WTC11 (cell line): ENCODE data around the gene CA7. TPM values are rescaled to one million over a fixed set of nuclear protein-coding genes. Genes with fewer than 3 reads are reported as not detected.
A peak's percentile ranks its signal among the peaks of the same experiment; 100 is the strongest.

Source experiments
- ATAC-seq: fragments of 200-7000 bp; cut with Tn5 transposase; 2 replicates; pipeline ENCODE4 v1.10.0; 2021; ENCODE audit warnings: mild to moderate bottlenecking, moderate library complexity
- CTCF ChIA-PET: fragments of 300-600 bp; sonication (Branson Sonifier 250); formaldehyde crosslinking; loops from one replicate; lab custom pipeline; 2021; ENCODE audit warnings: antibody characterized with exemption; lab: Charles Lee
- POLR2A ChIA-PET: fragments of 350-600 bp; sonication (Branson Sonifier 250); formaldehyde crosslinking; loops from one replicate; lab custom pipeline; 2021; ENCODE audit warnings: antibody characterized with exemption; lab: Charles Lee
- DNase-seq: peaks from one replicate; pipeline ENCODE4 v3.0.0; 2021; ENCODE audit warnings: low spot score
- H3K27ac Mint-ChIP-seq: 2 replicates; pipeline ENCODE4 v1.8.0; 2021; ENCODE audit warnings: mixed read lengths
- H3K27me3 Mint-ChIP-seq: 2 replicates; pipeline ENCODE4 v1.8.0; 2021; ENCODE audit warnings: low read depth, mild to moderate bottlenecking, moderate library complexity, mixed read lengths
- H3K36me3 Mint-ChIP-seq: 2 replicates; pipeline ENCODE4 v1.8.0; 2021; ENCODE audit warnings: mixed read lengths
- H3K4me1 Mint-ChIP-seq: 2 replicates; pipeline ENCODE4 v1.8.0; 2022; ENCODE audit warnings: mixed read lengths
- H3K4me3 Mint-ChIP-seq: 2 replicates; pipeline ENCODE4 v1.8.0; 2021; ENCODE audit warnings: mild to moderate bottlenecking, moderate library complexity, mixed read lengths
- H3K9me3 Mint-ChIP-seq: 2 replicates; pipeline ENCODE4 v1.8.0; 2021; ENCODE audit warnings: mixed read lengths
- ATF1 ChIP-seq: sonication (generic); formaldehyde crosslinking; IDR thresholded peaks from 2 replicates; pipeline ENCODE4 v1.8.1; 2023; ENCODE audit warnings: mild to moderate bottlenecking, moderate library complexity, missing genetic modification reagents
- CREM ChIP-seq: sonication (generic); formaldehyde crosslinking; IDR thresholded peaks from 2 replicates; pipeline ENCODE4 v1.8.1; 2022; ENCODE audit warnings: mild to moderate bottlenecking, missing genetic modification reagents, moderate library complexity
- FOXJ3 ChIP-seq: sonication (generic); formaldehyde crosslinking; IDR thresholded peaks from 2 replicates; pipeline ENCODE4 v1.9.0; 2021; ENCODE audit warnings: missing genetic modification reagents, mild to moderate bottlenecking, borderline replicate concordance
- GABPB1 ChIP-seq: sonication (generic); formaldehyde crosslinking; IDR thresholded peaks from 2 replicates; pipeline ENCODE4 v1.8.1; 2023; ENCODE audit warnings: mild to moderate bottlenecking, missing genetic modification reagents
- HMGA2 ChIP-seq: fragments of 250-450 bp; sonication (Bioruptor Pico); IDR thresholded peaks from 2 replicates; pipeline ENCODE4 v1.4.0; 2021; ENCODE audit warnings: mild to moderate bottlenecking, moderate library complexity
- NFYB ChIP-seq: sonication (generic); formaldehyde crosslinking; conservative IDR thresholded peaks from 2 replicates; pipeline ENCODE4 v1.8.0; 2022; ENCODE audit warnings: low read depth, missing genetic modification reagents
- OVOL2 ChIP-seq: fragments of 250-450 bp; sonication (Bioruptor Pico); IDR thresholded peaks from 2 replicates; pipeline ENCODE4 v1.9.0; 2021; ENCODE audit warnings: mild to moderate bottlenecking, borderline replicate concordance
- PRRX2 ChIP-seq: fragments of 250-450 bp; sonication (Bioruptor Pico); IDR thresholded peaks from 2 replicates; pipeline ENCODE4 v1.8.0; 2021; ENCODE audit warnings: mild to moderate bottlenecking
- RORB ChIP-seq: fragments of 250-450 bp; sonication (Bioruptor Pico); IDR thresholded peaks from 2 replicates; pipeline ENCODE4 v1.9.0; 2021; ENCODE audit warnings: mild to moderate bottlenecking
- SMAD3 ChIP-seq: sonication (generic); formaldehyde crosslinking; IDR thresholded peaks from 2 replicates; pipeline ENCODE4 v1.8.0; 2022; ENCODE audit warnings: missing genetic modification reagents, mild to moderate bottlenecking, borderline replicate concordance
- ZNF423 ChIP-seq: fragments of 250-450 bp; sonication (Bioruptor Pico); IDR thresholded peaks from 2 replicates; pipeline ENCODE4 v2.1.2; 2022; ENCODE audit warnings: mild to moderate bottlenecking, moderate library complexity
- total RNA-seq: library from RNA; stranded (reverse); gene quantifications from 3 replicates; pipeline ENCODE4 v1.2.3, GENCODE V29; 2021
- TF ChIP-seq, protein P1 (sequence below): fragments of 200-600 bp; IDR thresholded peaks from 2 replicates; pipeline ENCODE4 v1.8.0; 2022; ENCODE audit warnings: antibody characterized with exemption
- TF ChIP-seq, protein P2 (sequence below): fragments of 250-450 bp; sonication (Bioruptor Pico); IDR thresholded peaks from 2 replicates; pipeline ENCODE4 v1.9.0; 2021; ENCODE audit warnings: mild to moderate bottlenecking, borderline replicate concordance
- TF ChIP-seq, protein P3 (sequence below): sonication (generic); formaldehyde crosslinking; IDR thresholded peaks from 2 replicates; pipeline ENCODE4 v1.8.0; 2022; ENCODE audit warnings: mild to moderate bottlenecking, missing genetic modification reagents
- TF ChIP-seq, protein P4 (sequence below): sonication (generic); formaldehyde crosslinking; IDR thresholded peaks from 2 replicates; pipeline ENCODE4 v1.8.1; 2022; ENCODE audit warnings: missing genetic modification reagents, borderline replicate concordance
- TF ChIP-seq, protein P5 (sequence below): sonication (generic); formaldehyde crosslinking; IDR thresholded peaks from 2 replicates; pipeline ENCODE4 v1.8.0; 2023; ENCODE audit warnings: missing genetic modification reagents
- TF ChIP-seq, protein P6 (sequence below): fragments of 250-450 bp; sonication (Bioruptor Pico); IDR thresholded peaks from 2 replicates; pipeline ENCODE4 v1.8.0; 2021; ENCODE audit warnings: mild to moderate bottlenecking
- TF ChIP-seq, protein P7 (sequence below): sonication (generic); formaldehyde crosslinking; IDR thresholded peaks from 2 replicates; pipeline ENCODE4 v1.8.1; 2022; ENCODE audit warnings: low read depth, missing genetic modification reagents, borderline replicate concordance

Gene CA7
- total RNA-seq, 1 experiment from 2014 or later, result 1.6 TPM

DNA sequence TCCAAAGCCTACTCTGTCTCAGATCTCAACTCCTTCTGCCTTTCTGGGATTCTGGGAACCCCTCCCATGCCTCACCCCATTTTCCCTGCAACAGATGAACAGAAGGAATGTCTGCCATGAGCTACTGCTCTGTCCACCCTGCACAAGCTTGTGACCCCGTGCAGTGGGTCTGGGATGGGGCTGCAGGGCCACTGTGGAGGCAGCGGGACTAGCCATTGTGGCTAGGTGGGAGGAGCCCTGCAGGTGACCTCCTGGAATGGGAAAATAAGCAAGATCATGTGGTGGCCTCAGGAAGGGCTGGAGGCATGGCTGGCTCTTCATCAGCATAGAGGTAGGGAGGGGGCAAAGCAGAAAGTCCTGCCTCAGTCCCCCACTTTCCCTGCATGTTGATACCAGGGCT, 49.8 kb downstream of the CA7 start:
- POLR2A ChIA-PET, result no interaction called here
- Mint-ChIP-seq H3K9me3 (no peaks in the 10 kb centered on the region), H3K36me3 (no peaks in the 10 kb centered on the region), H3K4me3 (no peak overlapping the region), H3K27me3 (no peaks in the 10 kb centered on the region), H3K4me1 (no peaks in the 10 kb centered on the region), H3K27ac (no peak overlapping the region)
- CTCF ChIA-PET, result interaction anchor here (1.3 to 11.5 kb wide), 9 partner anchors 10 to 261 kb away, joined by 4 to 175 read pairs (median 11); partner anchors contain the start of genes PDP2 and RRAD
- ATAC-seq (no peak; the same call in 1 of the 2 replicates), DNase-seq (no peak)
- no peak for TF ChIP-seq ZNF423 (CRISPR knock-in tag)

DNA sequence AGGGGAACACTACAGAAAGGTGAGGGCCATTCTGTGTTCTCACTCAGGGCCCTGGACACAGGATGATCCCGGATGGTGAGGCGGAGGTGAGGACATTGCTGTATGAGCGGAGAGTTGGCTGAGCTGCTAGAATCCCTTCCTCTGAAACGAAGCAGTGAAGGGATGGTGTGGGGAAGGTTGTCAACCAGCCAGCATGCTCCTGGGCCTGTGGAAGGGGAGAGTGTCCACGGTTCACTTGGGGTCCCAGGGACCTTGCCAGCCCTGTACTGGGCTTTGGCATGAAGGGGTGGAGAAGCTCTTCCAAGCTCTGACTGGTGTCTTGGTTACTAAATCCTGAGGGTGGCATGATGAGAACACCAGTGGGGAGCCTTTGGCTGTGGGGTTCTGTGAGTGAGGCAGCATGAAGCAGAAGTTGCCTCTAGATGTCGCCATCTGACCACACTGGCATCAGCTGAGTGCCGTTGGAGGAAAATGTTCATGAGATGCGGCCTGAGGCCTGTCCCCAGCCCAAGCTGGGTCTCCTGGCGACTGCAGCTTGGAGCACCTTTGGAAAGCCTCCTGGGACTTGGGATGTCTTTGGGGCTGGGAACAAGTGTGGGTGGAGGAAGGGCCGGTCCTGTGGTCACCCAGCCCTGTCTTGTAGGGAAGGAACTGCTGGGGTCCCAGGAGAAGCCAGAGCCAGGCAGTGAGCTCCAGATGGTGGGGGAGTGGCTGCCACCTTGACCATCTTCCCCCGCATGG, 50.9 kb downstream of the CA7 start:
- H3K27me3 Mint-ChIP-seq, result no peaks in the 10 kb centered on the region; the same call in 1 of the 2 replicates
- TF ChIP-seq, protein P1, sequence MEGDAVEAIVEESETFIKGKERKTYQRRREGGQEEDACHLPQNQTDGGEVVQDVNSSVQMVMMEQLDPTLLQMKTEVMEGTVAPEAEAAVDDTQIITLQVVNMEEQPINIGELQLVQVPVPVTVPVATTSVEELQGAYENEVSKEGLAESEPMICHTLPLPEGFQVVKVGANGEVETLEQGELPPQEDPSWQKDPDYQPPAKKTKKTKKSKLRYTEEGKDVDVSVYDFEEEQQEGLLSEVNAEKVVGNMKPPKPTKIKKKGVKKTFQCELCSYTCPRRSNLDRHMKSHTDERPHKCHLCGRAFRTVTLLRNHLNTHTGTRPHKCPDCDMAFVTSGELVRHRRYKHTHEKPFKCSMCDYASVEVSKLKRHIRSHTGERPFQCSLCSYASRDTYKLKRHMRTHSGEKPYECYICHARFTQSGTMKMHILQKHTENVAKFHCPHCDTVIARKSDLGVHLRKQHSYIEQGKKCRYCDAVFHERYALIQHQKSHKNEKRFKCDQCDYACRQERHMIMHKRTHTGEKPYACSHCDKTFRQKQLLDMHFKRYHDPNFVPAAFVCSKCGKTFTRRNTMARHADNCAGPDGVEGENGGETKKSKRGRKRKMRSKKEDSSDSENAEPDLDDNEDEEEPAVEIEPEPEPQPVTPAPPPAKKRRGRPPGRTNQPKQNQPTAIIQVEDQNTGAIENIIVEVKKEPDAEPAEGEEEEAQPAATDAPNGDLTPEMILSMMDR, result peak; percentile 32; the same call in 1 of the 2 replicates
- TF ChIP-seq, protein P2, sequence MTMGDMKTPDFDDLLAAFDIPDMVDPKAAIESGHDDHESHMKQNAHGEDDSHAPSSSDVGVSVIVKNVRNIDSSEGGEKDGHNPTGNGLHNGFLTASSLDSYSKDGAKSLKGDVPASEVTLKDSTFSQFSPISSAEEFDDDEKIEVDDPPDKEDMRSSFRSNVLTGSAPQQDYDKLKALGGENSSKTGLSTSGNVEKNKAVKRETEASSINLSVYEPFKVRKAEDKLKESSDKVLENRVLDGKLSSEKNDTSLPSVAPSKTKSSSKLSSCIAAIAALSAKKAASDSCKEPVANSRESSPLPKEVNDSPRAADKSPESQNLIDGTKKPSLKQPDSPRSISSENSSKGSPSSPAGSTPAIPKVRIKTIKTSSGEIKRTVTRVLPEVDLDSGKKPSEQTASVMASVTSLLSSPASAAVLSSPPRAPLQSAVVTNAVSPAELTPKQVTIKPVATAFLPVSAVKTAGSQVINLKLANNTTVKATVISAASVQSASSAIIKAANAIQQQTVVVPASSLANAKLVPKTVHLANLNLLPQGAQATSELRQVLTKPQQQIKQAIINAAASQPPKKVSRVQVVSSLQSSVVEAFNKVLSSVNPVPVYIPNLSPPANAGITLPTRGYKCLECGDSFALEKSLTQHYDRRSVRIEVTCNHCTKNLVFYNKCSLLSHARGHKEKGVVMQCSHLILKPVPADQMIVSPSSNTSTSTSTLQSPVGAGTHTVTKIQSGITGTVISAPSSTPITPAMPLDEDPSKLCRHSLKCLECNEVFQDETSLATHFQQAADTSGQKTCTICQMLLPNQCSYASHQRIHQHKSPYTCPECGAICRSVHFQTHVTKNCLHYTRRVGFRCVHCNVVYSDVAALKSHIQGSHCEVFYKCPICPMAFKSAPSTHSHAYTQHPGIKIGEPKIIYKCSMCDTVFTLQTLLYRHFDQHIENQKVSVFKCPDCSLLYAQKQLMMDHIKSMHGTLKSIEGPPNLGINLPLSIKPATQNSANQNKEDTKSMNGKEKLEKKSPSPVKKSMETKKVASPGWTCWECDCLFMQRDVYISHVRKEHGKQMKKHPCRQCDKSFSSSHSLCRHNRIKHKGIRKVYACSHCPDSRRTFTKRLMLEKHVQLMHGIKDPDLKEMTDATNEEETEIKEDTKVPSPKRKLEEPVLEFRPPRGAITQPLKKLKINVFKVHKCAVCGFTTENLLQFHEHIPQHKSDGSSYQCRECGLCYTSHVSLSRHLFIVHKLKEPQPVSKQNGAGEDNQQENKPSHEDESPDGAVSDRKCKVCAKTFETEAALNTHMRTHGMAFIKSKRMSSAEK, result 0 out of 2 replicates have a peak, but pooled peaks have one; percentile 21
- TF ChIP-seq, protein P3, sequence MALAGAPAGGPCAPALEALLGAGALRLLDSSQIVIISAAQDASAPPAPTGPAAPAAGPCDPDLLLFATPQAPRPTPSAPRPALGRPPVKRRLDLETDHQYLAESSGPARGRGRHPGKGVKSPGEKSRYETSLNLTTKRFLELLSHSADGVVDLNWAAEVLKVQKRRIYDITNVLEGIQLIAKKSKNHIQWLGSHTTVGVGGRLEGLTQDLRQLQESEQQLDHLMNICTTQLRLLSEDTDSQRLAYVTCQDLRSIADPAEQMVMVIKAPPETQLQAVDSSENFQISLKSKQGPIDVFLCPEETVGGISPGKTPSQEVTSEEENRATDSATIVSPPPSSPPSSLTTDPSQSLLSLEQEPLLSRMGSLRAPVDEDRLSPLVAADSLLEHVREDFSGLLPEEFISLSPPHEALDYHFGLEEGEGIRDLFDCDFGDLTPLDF (CRISPR knock-in tag), result no peak
- TF ChIP-seq, all 79 proteins: peak for 2
- Mint-ChIP-seq H3K27ac (peak overlapping the region; percentile 19), H3K9me3 (no peaks in the 10 kb centered on the region), H3K4me1 (peaks cover 7% of the 10 kb centered on the region), H3K36me3 (no peaks in the 10 kb centered on the region), H3K4me3 (no peak overlapping the region)
- ChIA-PET CTCF (interaction anchor here (0.7 to 11.5 kb wide), 24 partner anchors 9 to 260 kb away, joined by 3 to 175 read pairs (median 6); partner anchors contain the start of genes CDH16, CES3, CIAO2B and NAE1), POLR2A (interaction anchor here (0.5 to 0.9 kb wide), 3 partner anchors 15 to 365 kb away, joined by 3 to 4 read pairs (median 3); partner anchors contain the start of gene PDP2)
- DNase-seq (peak; percentile 69), ATAC-seq (peak; percentile 85)

DNA sequence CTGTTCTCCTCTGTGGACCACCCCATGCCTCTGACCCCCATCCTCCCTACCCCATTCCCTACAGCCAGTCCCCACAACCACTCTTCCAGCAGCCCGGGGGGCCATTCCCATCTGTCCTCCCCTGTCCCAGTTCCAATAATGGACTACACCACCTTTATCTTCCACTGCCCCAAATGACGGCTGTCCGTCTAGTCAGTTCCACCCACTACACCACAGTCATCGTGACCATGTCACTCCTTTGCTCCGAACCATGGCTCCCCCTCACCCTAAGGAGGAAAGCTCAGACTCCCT, 51.4 kb downstream of the CA7 start:
- no peak for ATAC-seq
- peaks cover 8% of the 10 kb centered on the region for H3K4me1 Mint-ChIP-seq
- TF ChIP-seq ATF1 (CRISPR knock-in tag) (no peak), SMAD3 (CRISPR knock-in tag) (no peak), OVOL2 (CRISPR knock-in tag) (no peak), FOXJ3 (no peak), HMGA2 (no peak), PRRX2 (CRISPR knock-in tag) (no peak), CREM (CRISPR knock-in tag) (no peak), GABPB1 (no peak), NFYB (CRISPR knock-in tag) (no peak), RORB (no peak)
- TF ChIP-seq, protein P4, sequence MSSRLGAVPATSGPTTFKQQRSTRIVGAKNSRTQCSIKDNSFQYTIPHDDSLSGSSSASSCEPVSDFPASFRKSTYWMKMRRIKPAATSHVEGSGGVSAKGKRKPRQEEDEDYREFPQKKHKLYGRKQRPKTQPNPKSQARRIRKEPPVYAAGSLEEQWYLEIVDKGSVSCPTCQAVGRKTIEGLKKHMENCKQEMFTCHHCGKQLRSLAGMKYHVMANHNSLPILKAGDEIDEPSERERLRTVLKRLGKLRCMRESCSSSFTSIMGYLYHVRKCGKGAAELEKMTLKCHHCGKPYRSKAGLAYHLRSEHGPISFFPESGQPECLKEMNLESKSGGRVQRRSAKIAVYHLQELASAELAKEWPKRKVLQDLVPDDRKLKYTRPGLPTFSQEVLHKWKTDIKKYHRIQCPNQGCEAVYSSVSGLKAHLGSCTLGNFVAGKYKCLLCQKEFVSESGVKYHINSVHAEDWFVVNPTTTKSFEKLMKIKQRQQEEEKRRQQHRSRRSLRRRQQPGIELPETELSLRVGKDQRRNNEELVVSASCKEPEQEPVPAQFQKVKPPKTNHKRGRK (CRISPR knock-in tag), result no peak
- TF ChIP-seq, protein P5, sequence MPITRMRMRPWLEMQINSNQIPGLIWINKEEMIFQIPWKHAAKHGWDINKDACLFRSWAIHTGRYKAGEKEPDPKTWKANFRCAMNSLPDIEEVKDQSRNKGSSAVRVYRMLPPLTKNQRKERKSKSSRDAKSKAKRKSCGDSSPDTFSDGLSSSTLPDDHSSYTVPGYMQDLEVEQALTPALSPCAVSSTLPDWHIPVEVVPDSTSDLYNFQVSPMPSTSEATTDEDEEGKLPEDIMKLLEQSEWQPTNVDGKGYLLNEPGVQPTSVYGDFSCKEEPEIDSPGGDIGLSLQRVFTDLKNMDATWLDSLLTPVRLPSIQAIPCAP (CRISPR knock-in tag), result no peak
- TF ChIP-seq, protein P6, sequence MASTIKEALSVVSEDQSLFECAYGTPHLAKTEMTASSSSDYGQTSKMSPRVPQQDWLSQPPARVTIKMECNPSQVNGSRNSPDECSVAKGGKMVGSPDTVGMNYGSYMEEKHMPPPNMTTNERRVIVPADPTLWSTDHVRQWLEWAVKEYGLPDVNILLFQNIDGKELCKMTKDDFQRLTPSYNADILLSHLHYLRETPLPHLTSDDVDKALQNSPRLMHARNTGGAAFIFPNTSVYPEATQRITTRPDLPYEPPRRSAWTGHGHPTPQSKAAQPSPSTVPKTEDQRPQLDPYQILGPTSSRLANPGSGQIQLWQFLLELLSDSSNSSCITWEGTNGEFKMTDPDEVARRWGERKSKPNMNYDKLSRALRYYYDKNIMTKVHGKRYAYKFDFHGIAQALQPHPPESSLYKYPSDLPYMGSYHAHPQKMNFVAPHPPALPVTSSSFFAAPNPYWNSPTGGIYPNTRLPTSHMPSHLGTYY (CRISPR knock-in tag), result no peak
- TF ChIP-seq, protein P7, sequence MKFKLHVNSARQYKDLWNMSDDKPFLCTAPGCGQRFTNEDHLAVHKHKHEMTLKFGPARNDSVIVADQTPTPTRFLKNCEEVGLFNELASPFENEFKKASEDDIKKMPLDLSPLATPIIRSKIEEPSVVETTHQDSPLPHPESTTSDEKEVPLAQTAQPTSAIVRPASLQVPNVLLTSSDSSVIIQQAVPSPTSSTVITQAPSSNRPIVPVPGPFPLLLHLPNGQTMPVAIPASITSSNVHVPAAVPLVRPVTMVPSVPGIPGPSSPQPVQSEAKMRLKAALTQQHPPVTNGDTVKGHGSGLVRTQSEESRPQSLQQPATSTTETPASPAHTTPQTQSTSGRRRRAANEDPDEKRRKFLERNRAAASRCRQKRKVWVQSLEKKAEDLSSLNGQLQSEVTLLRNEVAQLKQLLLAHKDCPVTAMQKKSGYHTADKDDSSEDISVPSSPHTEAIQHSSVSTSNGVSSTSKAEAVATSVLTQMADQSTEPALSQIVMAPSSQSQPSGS (CRISPR knock-in tag), result no peak

More for the DNA sequence above, 51.4 kb downstream of the CA7 start:
- H3K36me3 Mint-ChIP-seq, result no peaks in the 10 kb centered on the region
- no peak for DNase-seq
- POLR2A ChIA-PET, result interaction anchor here (0.5 to 0.9 kb wide), 2 partner anchors 15 to 364 kb away, joined by 3 read pairs; partner anchors contain the start of gene PDP2
- no peak overlapping the region for H3K27ac Mint-ChIP-seq
- H3K4me3 Mint-ChIP-seq, result no peak overlapping the region
- H3K9me3 Mint-ChIP-seq, result no peaks in the 10 kb centered on the region
- CTCF ChIA-PET, result interaction anchor here (0.6 to 11.5 kb wide), 24 partner anchors 8 to 799 kb away, joined by 3 to 175 read pairs (median 6); partner anchors contain the start of genes CDH16, CES3, CIAO2B and NAE1
- H3K27me3 Mint-ChIP-seq, result no peaks in the 10 kb centered on the region; the same call in 1 of the 2 replicates
